NCI-H2227 (cell line): Measurements from ENCODE around the gene EML5.
"Not testable (repeated sequence)": the region's sequence is repeated elsewhere in the genome, so short reads cannot be mapped to it uniquely, and the experiment has no call there.

Experiments
- DNase-seq: peaks from one replicate; lab custom pipeline; 2025; ENCODE audit not compliant: unreplicated experiment; lab: John Stamatoyannopoulos, UW

The EML5 gene

GRCh38 chr14:88804035-88804434 lies 11.3 kb upstream of the EML5 start:
- DNase-seq, result no peak

GRCh38 chr14:88802596-88802995 lies 9.8 kb upstream of the EML5 start:
- DNase-seq, result peak; percentile 13

GRCh38 chr14:88799522-88799921 lies 6.8 kb upstream of the EML5 start:
- DNase-seq, result no peak

GRCh38 chr14:88798156-88798555 lies 5.4 kb upstream of the EML5 start:
- peak; percentile 16 for DNase-seq

- DNase-seq, result no peak
Measured at GRCh38 chr14:88793259-88793625, 489 bp upstream of the EML5 start.

GRCh38 chr14:88791629-88792472 lies 902 bp downstream of the EML5 start:
- peak; percentile 33 for DNase-seq

- no peak for DNase-seq
Measured at GRCh38 chr14:88791252-88791621, 1.5 kb downstream of the EML5 start.

- DNase-seq, result no peak
Measured at GRCh38 chr14:88790501-88791251, 2.1 kb downstream of the EML5 start.

GRCh38 chr14:88789573-88789972 lies 3.2 kb downstream of the EML5 start:
- not testable (repeated sequence) for DNase-seq

- DNase-seq, result no peak
Measured at GRCh38 chr14:88786715-88787114, 6.0 kb downstream of the EML5 start.

- no peak for DNase-seq
Measured at GRCh38 chr14:88785911-88786310, 6.8 kb downstream of the EML5 start.

GRCh38 chr14:88775532-88775931 lies 17.2 kb downstream of the EML5 start:
- no peak for DNase-seq

- DNase-seq, result no peak
Measured at GRCh38 chr14:88770736-88771135, 22.0 kb downstream of the EML5 start.

- no peak for DNase-seq
Measured at GRCh38 chr14:88765130-88765529, 27.6 kb downstream of the EML5 start.

- DNase-seq, result no peak
Measured at GRCh38 chr14:88753873-88754272, 38.9 kb downstream of the EML5 start.

GRCh38 chr14:88750945-88751344 lies 41.8 kb downstream of the EML5 start:
- no peak for DNase-seq

GRCh38 chr14:88750413-88750812 lies 42.3 kb downstream of the EML5 start:
- DNase-seq, result no peak

GRCh38 chr14:88749139-88749538 lies 43.6 kb downstream of the EML5 start:
- no peak for DNase-seq

- no peak for DNase-seq
Measured at GRCh38 chr14:88748288-88748687, 44.5 kb downstream of the EML5 start.

- DNase-seq, result no peak
Measured at GRCh38 chr14:88746052-88746451, 46.7 kb downstream of the EML5 start.

- no peak for DNase-seq
Measured at GRCh38 chr14:88737245-88737644, 55.5 kb downstream of the EML5 start.

GRCh38 chr14:88733121-88733520 lies 59.6 kb downstream of the EML5 start:
- no peak for DNase-seq
